Adrenal gland (tissue), 12 donors: ENCODE data around the gene SPACA5B. TPM values are rescaled to one million over a fixed set of nuclear protein-coding genes. Genes with fewer than 3 reads are reported as not detected.
"Not testable (repeated sequence)": the region's sequence is repeated elsewhere in the genome, so short reads cannot be mapped to it uniquely, and the experiment has no call there.

Experiments used
- DNase-seq, 7 donors: peaks; one replicate each; pipeline ENCODE4 v3.0.0-alpha.2; 2019 to 2020
- H3K27ac ChIP-seq, 5 donors: fragments of 200-600 bp; sonication (generic) in 4 of 5; 1 replicate in 3 of 5; 2 replicates in 2 of 5; pipeline versions ENCODE4 v1.5.1 to v1.8.0; 2016 to 2020; ENCODE audit warnings: mild to moderate bottlenecking in 1 of 5
- H3K27me3 ChIP-seq: fragments of 200-600 bp; 2 replicates; pipeline ENCODE4 v1.8.0; 2021
- H3K36me3 ChIP-seq, 2 donors: fragments of 200-600 bp; replicated peaks in 1 of 2; 1 replicate in 1 of 2; 2 replicates in 1 of 2; pipeline versions ENCODE4 v1.5.1 to v1.8.0; 2018 to 2022
- H3K4me1 ChIP-seq, 2 donors: fragments of 200-600 bp; replicated peaks in 1 of 2; 1 replicate in 1 of 2; 2 replicates in 1 of 2; pipeline versions ENCODE4 v1.5.1 to v1.8.0; 2018 to 2021
- H3K4me3 ChIP-seq, 4 donors: fragments of 200-600 bp; sonication (generic) in 3 of 4; one replicate each; pipeline ENCODE4 v1.5.1; 2016 to 2018
- H3K9me3 ChIP-seq, 3 donors: fragments of 200-600 bp; sonication (generic) in 1 of 3; replicated peaks in 1 of 3; 1 replicate in 2 of 3; 2 replicates in 1 of 3; pipeline versions ENCODE4 v1.5.1 to v1.8.0; 2016 to 2021
- CTCF ChIP-seq, 6 experiments: fragments of 450-650 bp in 4 of 6; fragments of 200-600 bp in 2 of 6; sonication (generic) in 1 of 6; IDR thresholded peaks; 1 replicate in 5 of 6; 2 replicates in 1 of 6; pipeline versions ENCODE4 v1.5.1 to v1.8.0; 2016 to 2021; ENCODE audit warnings: antibody characterized with exemption in 6 of 6, mild to moderate bottlenecking in 2 of 6, moderate library complexity in 1 of 6
- POLR2A ChIP-seq, 2 donors: fragments of 450-650 bp; IDR thresholded peaks; one replicate each; pipeline ENCODE4 v1.6.1; 2017; ENCODE audit warnings: antibody characterized with exemption in 2 of 2, mild to moderate bottlenecking in 2 of 2, moderate library complexity in 1 of 2
- WGBS, 4 donors: extraction: QIAGEN DNeasy Blood & Tissue Kit in 2 of 4; methylation state at CpG; one replicate each; pipeline versions ENCODE4 v1.1.5 to v1.1.7; 2013 to 2017; 5-methylcytosine and 5-hydroxymethylcytosine counted together
- intact Hi-C, 2 donors: fragments of 100-400 bp; cut with DNase I; formaldehyde crosslinking; loops; one replicate each; pipeline versions ENCODE4 v1.14.1 to v1.15.0; 2022 to 2023
- polyA plus RNA-seq, 3 donors: library from polyadenylated mRNA; stranded (reverse); fragments of 200-250 nt in 2 of 3; fragments of 350-450 nt in 1 of 3; fragmentation: Illumina TruSeq in 1 of 3; extraction: RNeasy Lipid Tissue Mini Kit (QIAGEN cat#74804) in 1 of 3; gene quantifications; one replicate each; pipeline ENCODE4 v1.2.3, GENCODE V29; 2013 to 2014
- small RNA-seq, 2 donors: library from RNA; depleted of rRNA; stranded (forward); fragments of <200 nt; gene quantifications; one replicate each; pipeline ENCODE3, GENCODE V24; 2016
- total RNA-seq, 9 donors: library from RNA; depleted of rRNA in 4 of 9; stranded (reverse); fragments of >200 nt in 4 of 9; fragments of 120-200 nt in 1 of 9; fragmentation: NEBNext Ultra II Directional in 1 of 9; extraction: Animal tissue kit (Norgen Biotek cat#: 25700) in 1 of 9; gene quantifications; one replicate each; pipeline versions ENCODE4 v1.1.0 to v1.2.4, GENCODE V29; 2013 to 2023
- donor health status: healthy with polysubstance abuse.
- donor health status: Bipolar disorder and iron deficiency.
- donor health status: DM: yes; HTN: yes; CAD: no.
- donor health status: DM: no; HTN: no; CAD: no.
- donor health status: DM: no; HTN: no; CAD: no.
- donor health status: DM: yes; HTN: yes; CAD: no.

The SPACA5B gene
- total and polyA plus RNA-seq, 12 donors = not detected

- no peaks in the 10 kb centered on the region for H3K4me1 ChIP-seq
- intact Hi-C loops = no loop called here
- H3K27me3 ChIP-seq = peaks cover 21% of the 10 kb centered on the region
- H3K9me3 ChIP-seq = no peaks in the 10 kb centered on the region
- no peaks in the 10 kb centered on the region for H3K36me3 ChIP-seq
- WGBS, 4 donors = 62 to 90% (median 79%) methylated on average over 4 of the region's 4 CpGs
- DNase-seq = no peak
- no peak overlapping the region for H3K4me3 ChIP-seq
- TF ChIP-seq CTCF (IDR thresholded peaks at IDR 0.05) (no peak), POLR2A (IDR thresholded peaks at IDR 0.05) (no peak)
- no peak overlapping the region for H3K27ac ChIP-seq
These were observed 49.3 kb downstream of the SPACA5B start for GRCh38 chrX:48179691-48180090.

DNA sequence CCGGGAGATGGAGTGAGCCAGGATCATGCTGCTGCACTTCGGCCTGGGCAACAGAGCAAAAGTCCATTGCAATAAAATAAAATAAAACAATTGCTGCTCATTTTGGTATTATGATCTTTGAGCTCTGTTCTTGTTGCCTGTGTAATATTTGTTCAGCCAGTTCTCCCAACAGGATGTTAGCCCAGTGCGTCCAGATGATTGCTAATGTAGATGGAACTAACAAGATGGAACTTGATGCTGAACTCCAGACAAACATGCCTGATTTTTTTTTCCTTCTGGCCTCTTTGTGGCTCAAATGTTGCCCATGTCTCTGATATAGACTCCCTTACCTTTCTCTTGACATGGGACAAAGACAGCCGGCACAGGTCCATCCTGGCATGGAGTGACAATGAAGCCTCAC is 50.4 kb downstream of the SPACA5B start:
- Histone ChIP-seq H3K27me3 (peaks cover 21% of the 10 kb centered on the region), H3K4me3 (no peak overlapping the region), H3K36me3 (no peaks in the 10 kb centered on the region), H3K9me3 (no peaks in the 10 kb centered on the region), H3K4me1 (no peaks in the 10 kb centered on the region), H3K27ac (no peak overlapping the region)
- no peak for DNase-seq
- TF ChIP-seq CTCF (IDR thresholded peaks at IDR 0.05) (no peak), POLR2A (IDR thresholded peaks at IDR 0.05) (no peak)
- intact Hi-C loops = no loop called here
- WGBS, 4 donors = 78 to 92% (median 91%) methylated on average over 4 of the region's 4 CpGs

DNA sequence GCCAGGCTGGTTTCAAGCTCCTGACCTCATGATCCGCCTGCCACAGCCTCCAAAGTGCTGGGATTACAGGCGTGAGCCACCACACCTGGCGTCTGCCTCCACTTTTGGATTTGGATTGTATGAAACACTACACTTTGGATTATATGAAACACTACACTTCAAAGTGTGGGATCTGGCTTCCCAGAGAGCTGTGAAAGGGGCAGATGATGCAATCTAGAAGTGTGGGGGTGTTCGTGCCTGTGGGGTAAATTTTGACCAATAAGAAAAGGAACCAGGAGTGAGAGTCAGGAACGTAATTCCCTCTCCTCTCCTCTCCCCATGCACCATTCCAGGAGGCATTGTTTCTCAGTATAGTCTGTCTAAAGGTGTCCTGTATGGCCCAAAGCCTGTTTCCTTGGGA is 51.5 kb downstream of the SPACA5B start:
- H3K4me3 ChIP-seq, intact Hi-C loops, H3K36me3 ChIP-seq, H3K27ac ChIP-seq, H3K9me3 ChIP-seq, H3K4me1 ChIP-seq, DNase-seq: not testable (repeated sequence)
- H3K27me3 ChIP-seq = peaks cover 18% of the 10 kb centered on the region
- WGBS, 4 donors = 61 to 71% (median 65%) methylated on average over 4 to 5 of the region's 5 CpGs

Small RNA genes within 50 kb of the gene (small RNA-seq; reads per million reads assigned to genes)
- gene AC245047.7 (0 reads per million in 2 donors), gene RNU6-707P (0 reads per million in 2 donors)

Other genes starting within 250 kb of the SPACA5B start
- 1 to 10 TPM; 1.9 to 6.2 (median 3.4) TPM for gene ZNF182, start 126.6 kb upstream of the SPACA5B start, total RNA-seq
- 1 to 10 TPM; 5.1 to 7.3 (median 6.5) TPM for gene ZNF182, start 126.6 kb upstream of the SPACA5B start, polyA plus RNA-seq
- not detected for gene SPACA5, start 123.6 kb upstream of the SPACA5B start, total RNA-seq
- gene SPACA5, start 123.6 kb upstream of the SPACA5B start, polyA plus RNA-seq = not detected
- gene ZNF630, start 59.0 kb upstream of the SPACA5B start, total RNA-seq = 1 to 10 TPM in 8 of 9 donors, under 1 TPM in 1; 0.74 to 5.5 (median 3.1) TPM
- gene ZNF630, start 59.0 kb upstream of the SPACA5B start, polyA plus RNA-seq = 1 to 10 TPM; 3.1 to 3.5 (median 3.1) TPM
- not detected for gene SSX5, start 66.2 kb downstream of the SPACA5B start, total RNA-seq
- not detected for gene SSX5, start 66.2 kb downstream of the SPACA5B start, polyA plus RNA-seq
- under 1 TPM in 2 of 9 donors, not detected in 7; 0.23 to 0.29 TPM for gene SSX1, start 124.8 kb downstream of the SPACA5B start, total RNA-seq
- not detected for gene SSX1, start 124.8 kb downstream of the SPACA5B start, polyA plus RNA-seq
- gene SSX3, start 226.1 kb downstream of the SPACA5B start, total RNA-seq = not detected
- gene SSX3, start 226.1 kb downstream of the SPACA5B start, polyA plus RNA-seq = not detected